A172 (cell line): ENCODE results near the gene OR52D1. TPM values are rescaled to one million over a fixed set of nuclear protein-coding genes. Genes with fewer than 3 reads are reported as not detected.

ENCODE experiments used
- DNase-seq: peaks from one replicate; pipeline ENCODE4 v3.0.0-alpha.2; 2015; ENCODE audit warnings: low spot score
- total RNA-seq: library from RNA; depleted of rRNA; stranded (reverse); fragments of >200 nt; shearing (Covaris generic); gene quantifications from 2 replicates; pipeline ENCODE4 v1.2.3, GENCODE V29; 2014; rRNA removed

OR52D1 gene
- total RNA-seq = not detected in 2 replicates

GRCh38 chr11:5488385-5488784 is at the start of gene OR52D1:
OR52D1 (plus strand) TSS chr11:5488685; CDS start chr11:5488707, 22 bp downstream.
- DNase-seq = no peak

GRCh38 chr11:5441414-5441813 is 47.1 kb upstream of the OR52D1 start, which contains the start of gene OR51I1:
OR51I1 (minus strand) TSS chr11:5441514; CDS start chr11:5441514, 0 bp downstream.
- DNase-seq = no peak

GRCh38 chr11:5443835-5444393 is 44.6 kb upstream of the OR52D1 start:
- DNase-seq = no peak

- DNase-seq = no peak
Observed at GRCh38 chr11:5449023-5449422, 39.5 kb upstream of the OR52D1 start, which contains the start of gene OR51I2. OR51I2 (plus strand) TSS chr11:5449323; CDS start chr11:5453489, 4,166 bp downstream.

GRCh38 chr11:5449432-5449831 is 39.1 kb upstream of the OR52D1 start:
- DNase-seq = no peak

- no peak for DNase-seq
Observed at GRCh38 chr11:5460983-5461621, 27.4 kb upstream of the OR52D1 start.

GRCh38 chr11:5467527-5467926 is 21.0 kb upstream of the OR52D1 start:
- no peak for DNase-seq

GRCh38 chr11:5473921-5474320 is 14.6 kb upstream of the OR52D1 start:
- DNase-seq = no peak

- DNase-seq = peak; percentile 69
Observed at GRCh38 chr11:5476186-5476819, 12.2 kb upstream of the OR52D1 start.

- DNase-seq = no peak
Observed at GRCh38 chr11:5486003-5486402, 2.5 kb upstream of the OR52D1 start.

- no peak for DNase-seq
Observed at GRCh38 chr11:5486421-5486820, 2.1 kb upstream of the OR52D1 start.

GRCh38 chr11:5488798-5489399 is 414 bp downstream of the OR52D1 start:
- DNase-seq = no peak

- peak; percentile 22 for DNase-seq
Observed at GRCh38 chr11:5489576-5490357, 1.3 kb downstream of the OR52D1 start.

- DNase-seq = no peak
Observed at GRCh38 chr11:5499671-5500070, 11.2 kb downstream of the OR52D1 start.

- DNase-seq = no peak
Observed at GRCh38 chr11:5500393-5500801, 11.9 kb downstream of the OR52D1 start.

GRCh38 chr11:5504403-5504921 is 16.0 kb downstream of the OR52D1 start:
- no peak for DNase-seq

GRCh38 chr11:5505363-5506048 is 17.0 kb downstream of the OR52D1 start:
- DNase-seq = peak; percentile 71

GRCh38 chr11:5507177-5507932 is 18.9 kb downstream of the OR52D1 start:
- no peak for DNase-seq

- DNase-seq = no peak
Observed at GRCh38 chr11:5507933-5508305, 19.4 kb downstream of the OR52D1 start.

- DNase-seq = no peak
Observed at GRCh38 chr11:5508605-5509004, 20.1 kb downstream of the OR52D1 start.
